ENCODE data around the gene CTR9. TPM values are rescaled to one million over a fixed set of nuclear protein-coding genes. Genes with fewer than 3 reads are reported as not detected.

The CTR9 gene
- total and polyA plus RNA-seq, 2 of the 13 experiments (the other 11 are each of a cell fraction or from before 2014, with no cell fraction given) = 6.6 to 22.1 TPM

- no peak for TF ChIP-seq SATB2 (CRISPR knock-in tag; IDR thresholded peaks at IDR 0.05)
- TF ChIP-seq YEATS2 (CRISPR knock-in tag; IDR thresholded peaks at IDR 0.05; ENCODE audit: borderline replicate concordance) = no peak
- TF ChIP-seq PAF1 (CRISPR knock-in tag; IDR thresholded peaks at IDR 0.05) = no peak
- no peak for TF ChIP-seq HNRNPH1 (optimal IDR thresholded peaks at IDR 0.05; ENCODE audit: low read depth, low read length)
- TF ChIP-seq ZNF274 (CRISPR knock-in tag; IDR thresholded peaks at IDR 0.05) = no peak
- TF ChIP-seq EZH2 (conservative IDR thresholded peaks at IDR 0.05; ENCODE audit: low read depth, low read length) = no peak
- no peak for TF ChIP-seq HCFC1 (IDR thresholded peaks at IDR 0.05; ENCODE audit: low read depth, low read length)
- no peak for TF ChIP-seq RBM22 (optimal IDR thresholded peaks at IDR 0.05; ENCODE audit: low read length)
- no peak for TF ChIP-seq ZNF703 (CRISPR knock-in tag; IDR thresholded peaks at IDR 0.05; ENCODE audit: borderline replicate concordance)
- TF ChIP-seq MED1 (CRISPR knock-in tag; IDR thresholded peaks at IDR 0.05) = peak; percentile 37; the same call in 1 of the 2 replicates
- no peak for TF ChIP-seq ESRRA (CRISPR knock-in tag; IDR thresholded peaks at IDR 0.05; ENCODE audit: low read depth)
- TF ChIP-seq MED13 (CRISPR knock-in tag; IDR thresholded peaks at IDR 0.05) = no peak
- TF ChIP-seq NR2C2 (CRISPR knock-in tag; IDR thresholded peaks at IDR 0.05; ENCODE audit: borderline replicate concordance) = peak; percentile 71
- TF ChIP-seq, protein P1, sequence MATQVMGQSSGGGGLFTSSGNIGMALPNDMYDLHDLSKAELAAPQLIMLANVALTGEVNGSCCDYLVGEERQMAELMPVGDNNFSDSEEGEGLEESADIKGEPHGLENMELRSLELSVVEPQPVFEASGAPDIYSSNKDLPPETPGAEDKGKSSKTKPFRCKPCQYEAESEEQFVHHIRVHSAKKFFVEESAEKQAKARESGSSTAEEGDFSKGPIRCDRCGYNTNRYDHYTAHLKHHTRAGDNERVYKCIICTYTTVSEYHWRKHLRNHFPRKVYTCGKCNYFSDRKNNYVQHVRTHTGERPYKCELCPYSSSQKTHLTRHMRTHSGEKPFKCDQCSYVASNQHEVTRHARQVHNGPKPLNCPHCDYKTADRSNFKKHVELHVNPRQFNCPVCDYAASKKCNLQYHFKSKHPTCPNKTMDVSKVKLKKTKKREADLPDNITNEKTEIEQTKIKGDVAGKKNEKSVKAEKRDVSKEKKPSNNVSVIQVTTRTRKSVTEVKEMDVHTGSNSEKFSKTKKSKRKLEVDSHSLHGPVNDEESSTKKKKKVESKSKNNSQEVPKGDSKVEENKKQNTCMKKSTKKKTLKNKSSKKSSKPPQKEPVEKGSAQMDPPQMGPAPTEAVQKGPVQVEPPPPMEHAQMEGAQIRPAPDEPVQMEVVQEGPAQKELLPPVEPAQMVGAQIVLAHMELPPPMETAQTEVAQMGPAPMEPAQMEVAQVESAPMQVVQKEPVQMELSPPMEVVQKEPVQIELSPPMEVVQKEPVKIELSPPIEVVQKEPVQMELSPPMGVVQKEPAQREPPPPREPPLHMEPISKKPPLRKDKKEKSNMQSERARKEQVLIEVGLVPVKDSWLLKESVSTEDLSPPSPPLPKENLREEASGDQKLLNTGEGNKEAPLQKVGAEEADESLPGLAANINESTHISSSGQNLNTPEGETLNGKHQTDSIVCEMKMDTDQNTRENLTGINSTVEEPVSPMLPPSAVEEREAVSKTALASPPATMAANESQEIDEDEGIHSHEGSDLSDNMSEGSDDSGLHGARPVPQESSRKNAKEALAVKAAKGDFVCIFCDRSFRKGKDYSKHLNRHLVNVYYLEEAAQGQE (IDR thresholded peaks at IDR 0.05; ENCODE audit: borderline replicate concordance in 1 of 2, low read depth in 1 of 2, low read length in 2 of 2) = peak in 1 of 2 experiments; percentile 21; a peak in 1 of 4 replicates
- TF ChIP-seq KLF15 (CRISPR knock-in tag; IDR thresholded peaks at IDR 0.05; ENCODE audit: borderline replicate concordance) = no peak
- no peak for TF ChIP-seq ZNF670 (CRISPR knock-in tag; IDR thresholded peaks at IDR 0.05; ENCODE audit: borderline replicate concordance)
- TF ChIP-seq NCOA2 (CRISPR knock-in tag; IDR thresholded peaks at IDR 0.05) = peak; percentile 48; the same call in 1 of the 2 replicates
- TF ChIP-seq SRSF9 (IDR thresholded peaks at IDR 0.05; ENCODE audit: borderline replicate concordance, insufficient read depth, low read depth, low read length, poor library complexity, severe bottlenecking) = no peak
- no peak for TF ChIP-seq TRIM22 (IDR thresholded peaks at IDR 0.05)
- TF ChIP-seq ZNF264 (CRISPR knock-in tag; IDR thresholded peaks at IDR 0.05) = 0 out of 2 replicates have a peak, but pooled peaks have one; percentile 29
- no peak for TF ChIP-seq TOE1 (CRISPR knock-in tag; IDR thresholded peaks at IDR 0.05)
- peak; percentile 68 for TF ChIP-seq SALL1 (CRISPR knock-in tag; IDR thresholded peaks at IDR 0.05)
- no peak for TF ChIP-seq ZNF180 (CRISPR knock-in tag; IDR thresholded peaks at IDR 0.05; ENCODE audit: borderline replicate concordance, low read depth)
- no peak for TF ChIP-seq NFIB (CRISPR knock-in tag; IDR thresholded peaks at IDR 0.05; ENCODE audit: borderline replicate concordance)
- TF ChIP-seq HOXA5 (CRISPR knock-in tag; IDR thresholded peaks at IDR 0.05) = no peak
- TF ChIP-seq ZBTB44 (CRISPR knock-in tag; IDR thresholded peaks at IDR 0.05) = no peak
Observed at GRCh38 chr11:10761085-10761698, 10.1 kb downstream of the CTR9 start (continued).

All from HepG2 (cell line).